Neuronal stem cell (in vitro differentiated cells): Measurements from ENCODE around the gene CANX.
"Not testable (repeated sequence)": the region's sequence is repeated elsewhere in the genome, so short reads cannot be mapped to it uniquely, and the experiment has no call there.

Experiments used
- DNase-seq: peaks from one replicate; pipeline ENCODE4 v3.0.0-alpha.2; 2013; ENCODE audit warnings: low spot score
- H2AFZ ChIP-seq: one replicate; pipeline ENCODE4 v1.6.1; 2013; ENCODE audit warnings: mild to moderate bottlenecking, low read length, inconsistent platforms
- H2AK5ac ChIP-seq: 2 replicates; pipeline ENCODE4 v1.6.1; 2013; ENCODE audit warnings: low read depth, mild to moderate bottlenecking, inconsistent platforms, low read length, moderate library complexity, mixed read lengths
- H2BK120ac ChIP-seq: 2 replicates; pipeline ENCODE4 v1.6.1; 2013; ENCODE audit warnings: low read depth, mild to moderate bottlenecking, inconsistent platforms, low read length, moderate library complexity, mixed read lengths
- H2BK12ac ChIP-seq: one replicate; pipeline ENCODE4 v1.6.1; 2013; ENCODE audit warnings: low read length, inconsistent platforms
- H2BK15ac ChIP-seq: 2 replicates; pipeline ENCODE4 v1.6.1; 2013; ENCODE audit warnings: mild to moderate bottlenecking, low read length, inconsistent platforms, mixed read lengths
- H2BK5ac ChIP-seq: one replicate; pipeline ENCODE4 v1.6.1; 2013; ENCODE audit warnings: inconsistent platforms, mild to moderate bottlenecking, low read length, moderate library complexity
- H3K14ac ChIP-seq: one replicate; pipeline ENCODE4 v1.6.1; 2013; ENCODE audit warnings: low read length, inconsistent platforms
- H3K18ac ChIP-seq: 2 replicates; pipeline ENCODE4 v1.6.1; 2013; ENCODE audit warnings: low read length, inconsistent platforms
- H3K23ac ChIP-seq: 2 replicates; pipeline ENCODE4 v1.6.1; 2013; ENCODE audit warnings: low read depth, mild to moderate bottlenecking, mixed read lengths, low read length, inconsistent platforms; ENCODE audit not compliant: poor library complexity
- H3K27ac ChIP-seq: replicated peaks from 3 replicates; pipeline ENCODE4 v1.5.1; 2013; ENCODE audit warnings: low read length, inconsistent platforms
- H3K27me3 ChIP-seq, 3 experiments: 2 replicates each; pipeline ENCODE4 v1.6.1; 2013; ENCODE audit warnings: low read length in 3 of 3, mild to moderate bottlenecking in 2 of 3, inconsistent platforms in 1 of 3, low read depth in 1 of 3, mixed read lengths in 1 of 3, moderate library complexity in 1 of 3; ENCODE audit not compliant: control insufficient read depth in 3 of 3, insufficient read depth in 3 of 3
- H3K36me3 ChIP-seq, 2 donors: replicated peaks in 1 of 2; 2 replicates each; pipeline ENCODE4 v1.6.1; 2013; ENCODE audit warnings: low read length in 2 of 2; ENCODE audit not compliant: control insufficient read depth in 2 of 2, insufficient read depth in 2 of 2
- H3K4ac ChIP-seq: 2 replicates; pipeline ENCODE4 v1.6.1; 2013; ENCODE audit warnings: inconsistent platforms, mild to moderate bottlenecking, low read length, moderate library complexity
- H3K4me1 ChIP-seq, 2 donors: 1 replicate in 1 of 2; 2 replicates in 1 of 2; pipeline ENCODE4 v1.6.1; 2013; ENCODE audit warnings: low read length in 2 of 2, low read depth in 1 of 2; ENCODE audit not compliant: control insufficient read depth in 2 of 2, insufficient read depth in 1 of 2
- H3K4me2 ChIP-seq: one replicate; pipeline ENCODE4 v1.6.1; 2013; ENCODE audit warnings: mild to moderate bottlenecking, low read length, inconsistent platforms; ENCODE audit not compliant: insufficient read depth, poor library complexity, severe bottlenecking
- H3K4me3 ChIP-seq, 2 donors: 2 replicates each; pipeline ENCODE4 v1.5.1; 2013; ENCODE audit warnings: low read length in 2 of 2, mild to moderate bottlenecking in 2 of 2, inconsistent platforms in 1 of 2, moderate library complexity in 1 of 2
- H3K79me1 ChIP-seq: one replicate; pipeline ENCODE4 v1.6.1; 2013; ENCODE audit warnings: low read depth, mild to moderate bottlenecking, inconsistent platforms, low read length, moderate library complexity
- H3K9ac ChIP-seq: one replicate; pipeline ENCODE4 v1.6.1; 2013; ENCODE audit warnings: mild to moderate bottlenecking, low read depth, low read length, inconsistent platforms; ENCODE audit not compliant: poor library complexity
- H3K9me3 ChIP-seq, 2 donors: replicated peaks in 1 of 2; 2 replicates each; pipeline versions ENCODE3 to v1.6.1; 2013; ENCODE audit warnings: low read length in 2 of 2, mild to moderate bottlenecking in 2 of 2, inconsistent platforms in 1 of 2, low read depth in 1 of 2, mixed read lengths in 1 of 2, moderate library complexity in 1 of 2; ENCODE audit not compliant: control insufficient read depth in 2 of 2, insufficient read depth in 1 of 2
- H4K8ac ChIP-seq: one replicate; pipeline ENCODE4 v1.6.1; 2013; ENCODE audit warnings: low read depth, mild to moderate bottlenecking, inconsistent platforms, low read length, moderate library complexity
- H4K91ac ChIP-seq: one replicate; pipeline ENCODE4 v1.6.1; 2013; ENCODE audit warnings: low read length, low read depth, mild to moderate bottlenecking, inconsistent platforms; ENCODE audit not compliant: poor library complexity
- WGBS, 2 donors: extraction: QIAGEN DNeasy Blood & Tissue Kit; methylation state at CpG; one replicate each; pipeline ENCODE4 v1.1.7; 2013; ENCODE audit warnings: missing lambda C conversion rate in 2 of 2, mixed read lengths in 1 of 2; ENCODE audit not compliant: insufficient read length in 2 of 2, insufficient replicate concordance in 1 of 2; ENCODE audit errors: extremely low coverage in 2 of 2; 5-methylcytosine and 5-hydroxymethylcytosine counted together

Gene CANX

GRCh38 chr5:179744106-179744505 lies 45.3 kb downstream of the CANX start:
- not testable (repeated sequence) for H3K14ac ChIP-seq, H3K23ac ChIP-seq, H2AK5ac ChIP-seq, H3K27ac ChIP-seq, H2AFZ ChIP-seq, H2BK120ac ChIP-seq, H2BK12ac ChIP-seq, H2BK5ac ChIP-seq, H3K4me1 ChIP-seq, H3K4ac ChIP-seq, H3K27me3 ChIP-seq, H4K8ac ChIP-seq, DNase-seq, H3K4me3 ChIP-seq, H3K9ac ChIP-seq, H3K4me2 ChIP-seq, H3K79me1 ChIP-seq, H3K18ac ChIP-seq, H4K91ac ChIP-seq, H2BK15ac ChIP-seq
- WGBS, 2 donors = no CpG with 5 or more reads among the region's 7 CpGs
- peaks cover 0 to 25% of the 10 kb centered on the region in 2 donors for H3K9me3 ChIP-seq
- H3K36me3 ChIP-seq = peaks cover 3 to 61% of the 10 kb centered on the region in 2 donors

GRCh38 chr5:179746872-179747271 lies 48.1 kb downstream of the CANX start:
- Histone ChIP-seq H3K27ac (no peak overlapping the region), H4K8ac (no peak overlapping the region), H3K18ac (no peak overlapping the region), H3K23ac (no peak overlapping the region), H4K91ac (no peak overlapping the region), H2BK15ac (no peak overlapping the region), H3K4me2 (no peak overlapping the region), H2AFZ (no peak overlapping the region), H3K79me1 (peaks cover 3% of the 10 kb centered on the region), H3K4me3 (no peak overlapping the region), H3K14ac (no peak overlapping the region), H3K36me3 (peaks cover 7 to 60% of the 10 kb centered on the region in 2 donors), H2BK5ac (no peak overlapping the region), H2BK12ac (no peak overlapping the region), H3K4me1 (no peaks in the 10 kb centered on the region), H3K4ac (no peak overlapping the region), H3K9me3 (peaks cover 3 to 14% of the 10 kb centered on the region in 2 donors), H2AK5ac (no peak overlapping the region), H2BK120ac (no peak overlapping the region), H3K27me3 (no peaks in the 10 kb centered on the region), H3K9ac (no peak overlapping the region)
- no CpG with 5 or more reads among the region's 2 CpGs for WGBS, 2 donors
- no peak for DNase-seq

- Histone ChIP-seq H3K9ac (no peak overlapping the region), H3K14ac (no peak overlapping the region), H3K18ac (no peak overlapping the region), H3K4me1 (no peaks in the 10 kb centered on the region), H3K4me2 (no peak overlapping the region), H3K79me1 (peaks cover 3% of the 10 kb centered on the region), H2BK12ac (no peak overlapping the region), H4K91ac (no peak overlapping the region), H3K27me3 (no peaks in the 10 kb centered on the region), H3K9me3 (peaks cover 3 to 14% of the 10 kb centered on the region in 2 donors), H3K23ac (no peak overlapping the region), H3K4ac (no peak overlapping the region), H3K27ac (no peak overlapping the region), H3K36me3 (peaks cover 7 to 54% of the 10 kb centered on the region in 2 donors), H3K4me3 (no peak overlapping the region), H2AFZ (no peak overlapping the region), H2AK5ac (no peak overlapping the region), H2BK5ac (no peak overlapping the region), H2BK15ac (no peak overlapping the region), H4K8ac (no peak overlapping the region), H2BK120ac (no peak overlapping the region)
- no CpG with 5 or more reads among the region's 3 CpGs for WGBS, 2 donors
- no peak for DNase-seq
Measured at GRCh38 chr5:179747811-179748210, 49.0 kb downstream of the CANX start.

GRCh38 chr5:179749857-179750508 lies 51.2 kb downstream of the CANX start:
- Histone ChIP-seq H3K4me2 (no peak overlapping the region), H3K4me3 (no peak overlapping the region), H4K8ac (no peak overlapping the region), H3K36me3 (peaks cover 7 to 50% of the 10 kb centered on the region in 2 donors), H3K27me3 (no peaks in the 10 kb centered on the region), H3K27ac (peak overlapping the region; percentile 39), H3K79me1 (peaks cover 3% of the 10 kb centered on the region), H3K4me1 (peaks cover 0 to 8% of the 10 kb centered on the region in 2 donors), H4K91ac (no peak overlapping the region), H2AK5ac (no peak overlapping the region), H3K9ac (no peak overlapping the region), H2BK15ac (no peak overlapping the region), H2AFZ (no peak overlapping the region), H3K14ac (no peak overlapping the region), H3K18ac (no peak overlapping the region), H2BK5ac (no peak overlapping the region), H2BK120ac (no peak overlapping the region), H3K23ac (no peak overlapping the region), H3K9me3 (peaks cover 3 to 14% of the 10 kb centered on the region in 2 donors), H2BK12ac (no peak overlapping the region), H3K4ac (no peak overlapping the region)
- WGBS, 2 donors = no CpG with 5 or more reads among the region's 8 CpGs
- DNase-seq = no peak
